ENCODE data around the gene RALGAPB. TPM values are rescaled to one million over a fixed set of nuclear protein-coding genes. Genes with fewer than 3 reads are reported as not detected.

The RALGAPB gene
- total and polyA plus RNA-seq, 2 of the 13 experiments (the other 11 are each of a cell fraction or from before 2014, with no cell fraction given) = 17.6 to 30.6 TPM

GRCh38 chr20:38601216-38602184 is 128.9 kb downstream of the RALGAPB start, which contains the start of gene ARHGAP40 (continued):
- TF ChIP-seq ZNF33B (CRISPR knock-in tag; IDR thresholded peaks at IDR 0.05) (no peak), ZNF574 (CRISPR knock-in tag; IDR thresholded peaks at IDR 0.05) (peak; percentile 20; the same call in 1 of the 2 replicates), IRF9 (CRISPR knock-in tag; IDR thresholded peaks at IDR 0.05; ENCODE audit: borderline replicate concordance) (peak; percentile 70), TBX2 (CRISPR knock-in tag; IDR thresholded peaks at IDR 0.05; ENCODE audit: borderline replicate concordance) (peak; percentile 53; the same call in 1 of the 2 replicates), ETS1 (CRISPR knock-in tag; IDR thresholded peaks at IDR 0.05) (no peak), TBP (CRISPR knock-in tag; IDR thresholded peaks at IDR 0.05) (no peak), ZFP1 (CRISPR knock-in tag; IDR thresholded peaks at IDR 0.05) (no peak), ZNF3 (CRISPR knock-in tag; IDR thresholded peaks at IDR 0.05) (0 out of 2 replicates have a peak, but pooled peaks have one; percentile 24), MAFF (IDR thresholded peaks at IDR 0.05; ENCODE audit: low read depth, low read length) (no peak), HDAC6 (IDR thresholded peaks at IDR 0.05; ENCODE audit: low read depth, low read length) (no peak), FLYWCH1 (CRISPR knock-in tag; IDR thresholded peaks at IDR 0.05) (no peak), ZNF558 (CRISPR knock-in tag; IDR thresholded peaks at IDR 0.05; ENCODE audit: borderline replicate concordance) (no peak), LRRFIP1 (CRISPR knock-in tag; conservative IDR thresholded peaks at IDR 0.05) (no peak), ZFP36L2 (CRISPR knock-in tag; IDR thresholded peaks at IDR 0.05) (no peak), MXI1 (IDR thresholded peaks at IDR 0.05; ENCODE audit: borderline replicate concordance, low read depth, low read length) (no peak)
- TF ChIP-seq, protein P1, sequence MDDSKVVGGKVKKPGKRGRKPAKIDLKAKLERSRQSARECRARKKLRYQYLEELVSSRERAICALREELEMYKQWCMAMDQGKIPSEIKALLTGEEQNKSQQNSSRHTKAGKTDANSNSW (CRISPR knock-in tag; IDR thresholded peaks at IDR 0.05; ENCODE audit: borderline replicate concordance) = no peak
- TF ChIP-seq, protein P2, sequence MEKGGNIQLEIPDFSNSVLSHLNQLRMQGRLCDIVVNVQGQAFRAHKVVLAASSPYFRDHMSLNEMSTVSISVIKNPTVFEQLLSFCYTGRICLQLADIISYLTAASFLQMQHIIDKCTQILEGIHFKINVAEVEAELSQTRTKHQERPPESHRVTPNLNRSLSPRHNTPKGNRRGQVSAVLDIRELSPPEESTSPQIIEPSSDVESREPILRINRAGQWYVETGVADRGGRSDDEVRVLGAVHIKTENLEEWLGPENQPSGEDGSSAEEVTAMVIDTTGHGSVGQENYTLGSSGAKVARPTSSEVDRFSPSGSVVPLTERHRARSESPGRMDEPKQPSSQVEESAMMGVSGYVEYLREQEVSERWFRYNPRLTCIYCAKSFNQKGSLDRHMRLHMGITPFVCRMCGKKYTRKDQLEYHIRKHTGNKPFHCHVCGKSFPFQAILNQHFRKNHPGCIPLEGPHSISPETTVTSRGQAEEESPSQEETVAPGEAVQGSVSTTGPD (CRISPR knock-in tag; IDR thresholded peaks at IDR 0.05) = no peak
- TF ChIP-seq, protein P3, sequence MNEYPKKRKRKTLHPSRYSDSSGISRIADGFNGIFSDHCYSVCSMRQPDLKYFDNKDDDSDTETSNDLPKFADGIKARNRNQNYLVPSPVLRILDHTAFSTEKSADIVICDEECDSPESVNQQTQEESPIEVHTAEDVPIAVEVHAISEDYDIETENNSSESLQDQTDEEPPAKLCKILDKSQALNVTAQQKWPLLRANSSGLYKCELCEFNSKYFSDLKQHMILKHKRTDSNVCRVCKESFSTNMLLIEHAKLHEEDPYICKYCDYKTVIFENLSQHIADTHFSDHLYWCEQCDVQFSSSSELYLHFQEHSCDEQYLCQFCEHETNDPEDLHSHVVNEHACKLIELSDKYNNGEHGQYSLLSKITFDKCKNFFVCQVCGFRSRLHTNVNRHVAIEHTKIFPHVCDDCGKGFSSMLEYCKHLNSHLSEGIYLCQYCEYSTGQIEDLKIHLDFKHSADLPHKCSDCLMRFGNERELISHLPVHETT (CRISPR knock-in tag; conservative IDR thresholded peaks at IDR 0.05) = no peak
